Parathyroid adenoma (tissue), 2 donors: ENCODE results near the gene SLC17A7.

ENCODE experiments used
- H2AFZ ChIP-seq: fragments of 300-600 bp; sonication (generic); one replicate; pipeline ENCODE4 v1.7.0; 2017; ENCODE audit warnings: antibody characterized with exemption, mild to moderate bottlenecking
- H3K27ac ChIP-seq: fragments of 300-600 bp; sonication (generic); one replicate; pipeline ENCODE4 v1.7.0; 2017
- H3K27me3 ChIP-seq: fragments of 300-600 bp; sonication (generic); one replicate; pipeline ENCODE4 v1.7.0; 2017; ENCODE audit warnings: low read length; ENCODE audit not compliant: control insufficient read depth, insufficient read depth
- H3K36me3 ChIP-seq: fragments of 300-600 bp; sonication (generic); one replicate; pipeline ENCODE4 v1.7.0; 2017; ENCODE audit warnings: low read length; ENCODE audit not compliant: control insufficient read depth, insufficient read depth
- H3K4me1 ChIP-seq: fragments of 300-600 bp; sonication (generic); one replicate; pipeline ENCODE4 v1.7.0; 2017; ENCODE audit warnings: control low read depth
- H3K4me2 ChIP-seq: fragments of 300-600 bp; sonication (generic); one replicate; pipeline ENCODE4 v1.7.0; 2017; ENCODE audit warnings: low read length
- H3K4me3 ChIP-seq: fragments of 300-600 bp; sonication (generic); one replicate; pipeline ENCODE4 v1.7.0; 2017; ENCODE audit warnings: low read depth, low read length
- H3K79me2 ChIP-seq: fragments of 300-600 bp; sonication (generic); one replicate; pipeline ENCODE4 v1.7.0; 2017; ENCODE audit warnings: control low read depth
- H3K9ac ChIP-seq: fragments of 300-600 bp; sonication (generic); one replicate; pipeline ENCODE4 v1.7.0; 2017; ENCODE audit warnings: mild to moderate bottlenecking
- H3K9me3 ChIP-seq: fragments of 300-600 bp; sonication (generic); one replicate; pipeline ENCODE4 v1.7.0; 2017; ENCODE audit warnings: low read length; ENCODE audit not compliant: control insufficient read depth
- TF ChIP-seq, protein P1 (sequence below): fragments of 300-600 bp; sonication (generic); IDR thresholded peaks from one replicate; pipeline ENCODE4 v1.7.0; 2017; ENCODE audit warnings: antibody characterized with exemption, mild to moderate bottlenecking
- donor health status: primary hyperparathyroidism.

Gene SLC17A7

DNA sequence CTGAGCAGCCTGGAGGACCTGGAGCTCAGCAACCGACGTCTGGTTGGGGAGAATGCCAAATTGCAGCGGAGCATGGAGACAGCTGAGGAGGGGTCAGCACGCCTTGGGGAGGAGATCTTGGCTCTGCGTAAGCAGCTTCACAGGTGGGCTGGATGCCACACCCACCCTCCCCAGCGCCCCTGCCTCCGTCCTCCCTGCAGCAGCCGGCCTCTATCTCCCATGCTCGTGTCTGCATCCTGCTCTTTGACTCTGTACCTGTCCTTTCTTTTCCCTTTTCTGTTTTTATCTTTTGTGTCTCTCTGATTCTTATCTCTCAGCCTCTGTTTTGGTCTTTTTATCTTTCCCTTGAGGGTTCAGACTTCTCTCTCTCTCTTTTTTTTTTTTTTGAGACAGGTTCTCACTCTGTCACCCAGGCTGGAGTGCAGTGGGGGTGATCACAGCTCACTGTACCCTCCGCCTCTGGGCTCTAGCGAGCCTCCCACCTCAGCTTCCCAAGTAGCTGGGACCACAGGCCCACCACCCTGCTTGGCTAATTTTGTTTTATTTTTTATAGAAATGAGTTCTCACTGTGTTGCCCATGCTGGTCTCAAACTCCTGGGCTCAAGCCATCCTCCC lies 43.2 kb downstream of the SLC17A7 start:
- Histone ChIP-seq H3K4me3 (no peak overlapping the region), H3K79me2 (no peaks in the 10 kb centered on the region), H3K9me3 (no peaks in the 10 kb centered on the region), H3K9ac (no peak overlapping the region), H3K36me3 (no peaks in the 10 kb centered on the region), H3K4me2 (peak overlapping the region; percentile 45), H3K27ac (peak overlapping the region; percentile 27), H3K27me3 (no peaks in the 10 kb centered on the region), H3K4me1 (peaks cover 13% of the 10 kb centered on the region), H2AFZ (peak overlapping the region; percentile 71)
- TF ChIP-seq, protein P1, sequence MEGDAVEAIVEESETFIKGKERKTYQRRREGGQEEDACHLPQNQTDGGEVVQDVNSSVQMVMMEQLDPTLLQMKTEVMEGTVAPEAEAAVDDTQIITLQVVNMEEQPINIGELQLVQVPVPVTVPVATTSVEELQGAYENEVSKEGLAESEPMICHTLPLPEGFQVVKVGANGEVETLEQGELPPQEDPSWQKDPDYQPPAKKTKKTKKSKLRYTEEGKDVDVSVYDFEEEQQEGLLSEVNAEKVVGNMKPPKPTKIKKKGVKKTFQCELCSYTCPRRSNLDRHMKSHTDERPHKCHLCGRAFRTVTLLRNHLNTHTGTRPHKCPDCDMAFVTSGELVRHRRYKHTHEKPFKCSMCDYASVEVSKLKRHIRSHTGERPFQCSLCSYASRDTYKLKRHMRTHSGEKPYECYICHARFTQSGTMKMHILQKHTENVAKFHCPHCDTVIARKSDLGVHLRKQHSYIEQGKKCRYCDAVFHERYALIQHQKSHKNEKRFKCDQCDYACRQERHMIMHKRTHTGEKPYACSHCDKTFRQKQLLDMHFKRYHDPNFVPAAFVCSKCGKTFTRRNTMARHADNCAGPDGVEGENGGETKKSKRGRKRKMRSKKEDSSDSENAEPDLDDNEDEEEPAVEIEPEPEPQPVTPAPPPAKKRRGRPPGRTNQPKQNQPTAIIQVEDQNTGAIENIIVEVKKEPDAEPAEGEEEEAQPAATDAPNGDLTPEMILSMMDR = no peak

DNA sequence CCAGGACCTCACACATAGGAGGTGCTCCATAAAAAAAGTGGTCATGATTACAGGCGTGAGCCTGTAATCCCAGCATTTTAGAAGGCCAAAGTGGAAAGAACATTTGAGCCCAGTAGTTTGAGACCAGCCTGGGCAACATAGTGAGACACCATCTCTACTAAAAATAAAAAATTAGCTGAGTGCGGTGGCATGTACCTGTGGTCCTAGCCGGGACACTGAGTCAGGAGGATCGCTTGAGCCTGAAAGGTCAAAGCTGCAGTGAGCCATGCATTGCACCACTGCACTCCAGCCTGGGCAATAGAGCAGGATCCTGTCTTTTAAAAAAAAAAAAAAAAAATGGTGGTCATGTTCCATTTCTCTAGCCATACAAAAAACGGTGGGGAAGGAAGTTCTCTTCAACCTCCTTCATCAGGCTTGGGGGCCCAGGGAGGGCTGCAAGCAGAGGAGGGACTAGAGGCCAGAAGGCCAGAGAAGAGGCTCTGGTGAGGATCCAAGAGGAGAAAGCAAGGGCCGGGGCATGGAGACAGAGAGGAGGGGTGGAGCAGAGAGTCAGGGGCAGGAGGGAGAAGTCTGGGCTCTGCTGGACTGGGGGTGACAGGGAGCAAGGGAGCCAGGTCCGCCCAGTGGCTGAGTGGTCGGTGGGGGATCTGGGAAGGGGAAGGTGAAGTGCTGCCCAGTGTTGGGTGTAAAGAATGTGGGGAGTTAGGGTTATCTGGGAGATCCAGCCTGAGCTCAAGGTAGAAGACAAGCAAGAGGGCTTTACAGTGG lies 44.4 kb downstream of the SLC17A7 start:
- TF ChIP-seq, protein P1 = no peak
- no peaks in the 10 kb centered on the region for H3K79me2 ChIP-seq

DNA sequence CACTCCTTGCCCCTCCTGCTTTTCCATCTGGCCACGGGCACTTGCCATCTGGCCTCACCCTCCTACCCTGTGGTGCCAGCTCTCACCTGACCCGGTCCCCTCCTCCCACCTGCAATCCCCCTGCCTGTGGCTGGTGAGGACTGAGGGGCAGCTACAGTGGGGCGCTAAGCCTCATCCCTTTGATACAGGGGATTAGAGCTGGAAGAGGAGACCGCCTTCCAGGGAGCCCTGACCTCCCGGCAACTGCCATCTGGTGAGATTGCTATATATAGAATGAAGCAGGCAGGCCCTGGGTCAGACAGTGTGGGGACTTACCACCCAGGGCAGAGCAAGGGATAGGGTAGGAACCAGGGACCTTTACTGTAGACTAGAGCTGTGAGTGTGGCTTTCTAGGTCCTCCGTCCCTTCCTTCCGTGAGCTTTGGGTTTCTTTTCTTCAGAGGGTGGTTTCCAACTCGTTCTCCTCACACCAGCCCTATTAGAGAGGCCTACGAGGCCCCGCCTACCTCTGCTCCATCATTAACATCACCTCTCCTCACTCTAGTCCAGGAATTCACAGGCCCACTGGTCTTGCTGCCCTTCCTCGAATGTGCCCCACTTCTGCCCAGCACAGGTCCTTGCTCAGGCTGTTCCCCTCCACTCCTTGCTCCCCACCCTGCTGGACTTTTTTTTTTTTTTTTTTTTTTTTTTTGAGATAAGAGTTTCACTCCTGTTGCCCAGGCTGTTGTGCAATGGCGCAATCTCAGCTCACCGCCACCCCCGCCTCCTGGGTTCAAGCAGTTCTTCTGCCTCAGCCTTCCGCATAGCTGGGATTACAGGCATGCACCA lies 45.5 kb downstream of the SLC17A7 start:
- H3K4me1 ChIP-seq = peaks cover 13% of the 10 kb centered on the region
- H3K27ac ChIP-seq = no peak overlapping the region
- H3K27me3 ChIP-seq = no peaks in the 10 kb centered on the region
- H3K9me3 ChIP-seq = no peaks in the 10 kb centered on the region
- no peak overlapping the region for H2AFZ ChIP-seq
- TF ChIP-seq, protein P1 = no peak
- no peaks in the 10 kb centered on the region for H3K36me3 ChIP-seq
- no peak overlapping the region for H3K4me2 ChIP-seq
- H3K4me3 ChIP-seq = no peak overlapping the region
- H3K9ac ChIP-seq = no peak overlapping the region
- H3K79me2 ChIP-seq = no peaks in the 10 kb centered on the region

More for the DNA sequence above, 44.4 kb downstream of the SLC17A7 start:
- H3K9me3 ChIP-seq = no peaks in the 10 kb centered on the region
- no peak overlapping the region for H3K4me2 ChIP-seq
- H3K36me3 ChIP-seq = no peaks in the 10 kb centered on the region
- no peaks in the 10 kb centered on the region for H3K27me3 ChIP-seq
- no peak overlapping the region for H2AFZ ChIP-seq
- H3K9ac ChIP-seq = no peak overlapping the region
- peaks cover 13% of the 10 kb centered on the region for H3K4me1 ChIP-seq
- no peak overlapping the region for H3K27ac ChIP-seq
- no peak overlapping the region for H3K4me3 ChIP-seq

DNA sequence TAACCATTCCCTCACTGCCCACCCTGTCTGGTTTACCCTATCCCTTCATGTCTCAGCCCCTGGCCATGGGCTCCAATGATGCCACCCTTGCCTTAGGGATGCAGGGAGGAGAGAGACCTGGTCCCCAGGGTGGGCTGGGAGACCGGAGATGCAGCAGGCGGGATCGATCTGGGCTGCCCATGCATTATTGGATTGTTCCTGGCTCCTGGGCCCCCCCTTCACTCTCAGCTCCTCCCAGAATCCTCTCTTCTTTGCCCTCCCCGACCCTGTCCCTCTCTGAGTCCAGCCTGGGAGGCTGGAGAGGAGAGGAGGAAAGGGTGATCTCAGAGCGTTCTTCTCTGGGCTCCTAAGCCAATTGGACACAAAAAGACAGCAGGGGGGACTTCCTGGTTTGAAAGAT lies 47.4 kb downstream of the SLC17A7 start:
- Histone ChIP-seq H3K4me2 (no peak overlapping the region), H3K4me3 (no peak overlapping the region), H3K4me1 (peaks cover 10% of the 10 kb centered on the region), H3K27ac (no peak overlapping the region), H3K9ac (no peak overlapping the region), H3K36me3 (no peaks in the 10 kb centered on the region), H3K79me2 (no peaks in the 10 kb centered on the region), H3K27me3 (no peaks in the 10 kb centered on the region), H2AFZ (no peak overlapping the region), H3K9me3 (no peaks in the 10 kb centered on the region)
- TF ChIP-seq, protein P1 = no peak
